Measurements from ENCODE around the gene SCIN. TPM values are rescaled to one million over a fixed set of nuclear protein-coding genes. Genes with fewer than 3 reads are reported as not detected.

SCIN gene
- polyA plus RNA-seq, 1 donor (not counting 4 experiments of a cell fraction or from before 2014, with no cell fraction given): not detected

- Histone ChIP-seq H3K27me3 (ENCODE audit: control insufficient read depth, extremely low read depth, insufficient read depth, low read length) (no peaks in the 10 kb centered on the region), H3K4me3 (ENCODE audit: control insufficient read depth in 2 of 3, extremely low read depth in 1 of 3, insufficient read depth in 2 of 3, low read depth in 1 of 3, low read length in 3 of 3) (no peak overlapping the region), H3K9me1 (ENCODE audit: control insufficient read depth, extremely low read depth, insufficient read depth, low read length) (no peaks in the 10 kb centered on the region), H4K20me1 (ENCODE audit: control insufficient read depth, extremely low read depth, insufficient read depth, low read length) (no peaks in the 10 kb centered on the region), H3K9me3 (ENCODE audit: control insufficient read depth, low read depth, low read length) (no peaks in the 10 kb centered on the region), H3K4me1 (ENCODE audit: control insufficient read depth, extremely low read depth, insufficient read depth, low read length) (peaks cover 29% of the 10 kb centered on the region), H3K9ac (ENCODE audit: control insufficient read depth, extremely low read depth, insufficient read depth, low read length) (no peak overlapping the region), H3K4me2 (ENCODE audit: control insufficient read depth, extremely low read depth, insufficient read depth, low read depth, low read length) (peak overlapping the region; percentile 34), H3K27ac (ENCODE audit: control insufficient read depth, insufficient read depth, low read length) (peak overlapping the region; percentile 32), H3K36me3 (ENCODE audit: control insufficient read depth in 2 of 2, extremely low read depth in 1 of 2, insufficient read depth in 2 of 2, low read length in 2 of 2) (no peaks in the 10 kb centered on the region), H3K79me2 (ENCODE audit: control insufficient read depth, insufficient read depth, low read length) (no peaks in the 10 kb centered on the region), H2AFZ (ENCODE audit: control insufficient read depth, low read length) (no peak overlapping the region)
- no peak for TF ChIP-seq EZH2 (IDR thresholded peaks at IDR 0.05; ENCODE audit: low read length)
- TF ChIP-seq CTCF (optimal IDR thresholded peaks at IDR 0.05 in 1 of 3, IDR thresholded peaks at IDR 0.05 in 1 of 3, conservative IDR thresholded peaks at IDR 0.05 in 1 of 3; ENCODE audit: extremely low read depth in 1 of 3, insufficient read depth in 2 of 3, low read length in 3 of 3): no peak
- dilution Hi-C loops (cut with MboI; ENCODE audit: extremely low pct_ligation_motif_present, low sequenced_read_pairs): no loop called here
- DNase-seq (ENCODE audit: low read depth, low spot score) (no peak), FAIRE-seq (peak; percentile 67)
Measured at GRCh38 chr7:12706900-12707536, 136.5 kb downstream of the SCIN start.

GRCh38 chr7:12708314-12708713 lies 137.8 kb downstream of the SCIN start:
- Histone ChIP-seq H3K79me2 (ENCODE audit: control insufficient read depth, insufficient read depth, low read length) (no peaks in the 10 kb centered on the region), H3K27ac (ENCODE audit: control insufficient read depth, insufficient read depth, low read length) (no peak overlapping the region), H3K36me3 (ENCODE audit: control insufficient read depth in 2 of 2, extremely low read depth in 1 of 2, insufficient read depth in 2 of 2, low read length in 2 of 2) (no peaks in the 10 kb centered on the region), H3K9me1 (ENCODE audit: control insufficient read depth, extremely low read depth, insufficient read depth, low read length) (no peaks in the 10 kb centered on the region), H3K9me3 (ENCODE audit: control insufficient read depth, low read depth, low read length) (no peaks in the 10 kb centered on the region), H3K4me1 (ENCODE audit: control insufficient read depth, extremely low read depth, insufficient read depth, low read length) (peaks cover 29% of the 10 kb centered on the region), H3K27me3 (ENCODE audit: control insufficient read depth, extremely low read depth, insufficient read depth, low read length) (no peaks in the 10 kb centered on the region), H3K4me2 (ENCODE audit: control insufficient read depth, extremely low read depth, insufficient read depth, low read depth, low read length) (no peak overlapping the region), H3K4me3 (ENCODE audit: control insufficient read depth in 2 of 3, extremely low read depth in 1 of 3, insufficient read depth in 2 of 3, low read depth in 1 of 3, low read length in 3 of 3) (no peak overlapping the region), H3K9ac (ENCODE audit: control insufficient read depth, extremely low read depth, insufficient read depth, low read length) (no peak overlapping the region), H2AFZ (ENCODE audit: control insufficient read depth, low read length) (no peak overlapping the region), H4K20me1 (ENCODE audit: control insufficient read depth, extremely low read depth, insufficient read depth, low read length) (no peaks in the 10 kb centered on the region)
- no peak for FAIRE-seq
- DNase-seq (ENCODE audit: low read depth, low spot score): no peak
- TF ChIP-seq CTCF (optimal IDR thresholded peaks at IDR 0.05 in 1 of 3, IDR thresholded peaks at IDR 0.05 in 1 of 3, conservative IDR thresholded peaks at IDR 0.05 in 1 of 3; ENCODE audit: extremely low read depth in 1 of 3, insufficient read depth in 2 of 3, low read length in 3 of 3) (no peak), EZH2 (IDR thresholded peaks at IDR 0.05; ENCODE audit: low read length) (no peak)
- dilution Hi-C loops (cut with MboI; ENCODE audit: extremely low pct_ligation_motif_present, low sequenced_read_pairs): no loop called here

Small RNAs within 50 kb of the gene (small RNA-seq; reads per million reads assigned to genes)
- gene RF00264 (ENCODE audit: insufficient read length in 3 of 3, low read depth in 3 of 3, low replicate concordance in 1 of 3): 0 reads per million in 3 experiments

Other genes with a start within 250 kb of the SCIN start
- 0.01 to 0.15 TPM (median 0.01 TPM) in 3 replicates for gene VWDE, start 166.9 kb upstream of the SCIN start, polyA plus RNA-seq
- gene ARL4A, start 116.9 kb downstream of the SCIN start, polyA plus RNA-seq: 9.5 to 17.1 TPM (median 13.6 TPM) in 3 replicates